K562 (cell line): Measurements from ENCODE around the gene NPR1. TPM values are rescaled to one million over a fixed set of nuclear protein-coding genes. Genes with fewer than 3 reads are reported as not detected.

ENCODE experiments used
- ATAC-seq: fragments of 200-7000 bp; cut with Tn5 transposase; 3 replicates; pipeline ENCODE4 v1.9.1; 2020; ENCODE audit warnings: moderate library complexity
- BruUV-seq: library from RNA; stranded (reverse); fragments of 400-500 nt; replicated peaks from 2 replicates; lab custom pipeline; 2021; lab: Mats Ljungman, UMichigan
- CTCF ChIA-PET: fragments of 300-600 bp; formaldehyde crosslinking; extraction: SDS; loops from one replicate; lab custom pipeline; 2021; ENCODE audit warnings: low intra/inter-chr PET ratio; lab: Yijun Ruan, JAX
- POLR2A ChIA-PET: fragments of 300-600, 350-650 bp; sonication (Branson Sonifier 250); formaldehyde crosslinking; extraction: SDS; loops from one replicate; lab custom pipeline; 2021; ENCODE audit warnings: antibody characterized with exemption, inconsistent platforms; lab: Yijun Ruan, JAX
- DNase-seq, 4 experiments: peaks; one replicate each; pipeline versions ENCODE4 v3.0.0 to v3.0.0-alpha.2; 2011 to 2018; ENCODE audit warnings: low spot score in 3 of 4, mixed read lengths in 3 of 4; ENCODE audit errors: extremely low read depth in 1 of 4
- FAIRE-seq: peaks from 2 replicates; lab custom pipeline; 2011; peaks lifted over from hg19 to GRCh38; lab: Jason Lieb, UNC
- H2AFZ ChIP-seq: 2 replicates; pipeline ENCODE4 v1.6.0; 2011; ENCODE audit warnings: low read depth, low read length, control low read depth, inconsistent platforms
- H3K27ac ChIP-seq: fragments of 200-600 bp; 3 replicates; pipeline ENCODE4 v1.8.0; 2011; ENCODE audit warnings: low read depth, mild to moderate bottlenecking, control low read depth, inconsistent platforms, low read length, moderate library complexity, mixed read lengths; ENCODE audit errors: extremely low read depth
- H3K27me3 ChIP-seq, 2 experiments: fragments of 300-600 bp in 1 of 2; 2 replicates in 1 of 2; 3 replicates in 1 of 2; pipeline versions ENCODE4 v1.6.0 to v1.8.0; 2011; ENCODE audit warnings: inconsistent platforms in 2 of 2, low read length in 2 of 2, mild to moderate bottlenecking in 1 of 2, mixed read lengths in 1 of 2, moderate library complexity in 1 of 2; ENCODE audit not compliant: control insufficient read depth in 2 of 2, insufficient read depth in 2 of 2
- H3K36me3 ChIP-seq: fragments of 300-600 bp; 3 replicates; pipeline ENCODE4 v1.8.0; 2011; ENCODE audit warnings: mild to moderate bottlenecking, low read length, inconsistent platforms; ENCODE audit not compliant: control insufficient read depth, insufficient read depth
- H3K4me1 ChIP-seq, 2 experiments: fragments of 200-600 bp in 1 of 2; replicated peaks in 1 of 2; 2 replicates in 1 of 2; 3 replicates in 1 of 2; pipeline versions ENCODE4 v1.5.1 to v1.8.0; 2011; ENCODE audit warnings: inconsistent platforms in 2 of 2, low read length in 2 of 2, mild to moderate bottlenecking in 1 of 2, mixed read lengths in 1 of 2, moderate library complexity in 1 of 2; ENCODE audit not compliant: control insufficient read depth in 2 of 2, insufficient read depth in 2 of 2
- H3K4me2 ChIP-seq: 2 replicates; pipeline ENCODE4 v1.6.1; 2011; ENCODE audit warnings: low read length, control low read depth, inconsistent platforms, mixed read lengths; ENCODE audit not compliant: insufficient read depth
- H3K4me3 ChIP-seq: fragments of 200-600 bp; sonication (generic), shearing (Covaris generic); 2 replicates; pipeline ENCODE4 v1.5.1; 2016; ENCODE audit warnings: control low read depth, inconsistent platforms
- H3K79me2 ChIP-seq: fragments of 200-600 bp; 3 replicates; pipeline ENCODE4 v1.8.0; 2011; ENCODE audit warnings: low read length, inconsistent platforms; ENCODE audit not compliant: control insufficient read depth, insufficient read depth
- H3K9ac ChIP-seq, 2 experiments: 2 replicates each; pipeline versions ENCODE4 v1.6.0 to v1.6.1; 2011; ENCODE audit warnings: low read depth in 2 of 2, low read length in 2 of 2, control low read depth in 1 of 2, inconsistent platforms in 1 of 2, mild to moderate bottlenecking in 1 of 2, mixed read lengths in 1 of 2; ENCODE audit not compliant: insufficient read depth in 1 of 2
- H3K9me1 ChIP-seq: one replicate; pipeline ENCODE4 v1.6.0; 2011; ENCODE audit warnings: inconsistent platforms, mild to moderate bottlenecking, low read length, moderate library complexity; ENCODE audit not compliant: control insufficient read depth, insufficient read depth
- H3K9me3 ChIP-seq: replicated peaks from 2 replicates; pipeline ENCODE4 v1.5.1; 2011; ENCODE audit warnings: low read depth, low read length, inconsistent platforms; ENCODE audit not compliant: control insufficient read depth, insufficient read depth
- H4K20me1 ChIP-seq: replicated peaks from 2 replicates; pipeline ENCODE4 v1.6.1; 2011; ENCODE audit warnings: low read length, inconsistent platforms, mixed read lengths; ENCODE audit not compliant: control insufficient read depth, insufficient read depth
- ELF1 ChIP-seq: fragments of 200-800 bp; sonication (Bioruptor generic); IDR thresholded peaks from 2 replicates; pipeline ENCODE4 v1.6.1; 2016; ENCODE audit warnings: missing genetic modification characterization, missing compliant biosample characterization
- ETV6 ChIP-seq, 3 experiments: fragments of 150-350 bp in 1 of 3; sonication (generic) in 1 of 3; formaldehyde crosslinking in 1 of 3; IDR thresholded peaks; 2 replicates each; pipeline versions ENCODE4 v1.6.1 to v1.8.0; 2014 to 2022; ENCODE audit warnings: borderline replicate concordance in 2 of 3, low read depth in 2 of 3, antibody characterized with exemption in 1 of 3, low read length in 1 of 3, mild to moderate bottlenecking in 1 of 3, missing genetic modification reagents in 1 of 3
- FOSL1 ChIP-seq: fragments of 200-800 bp; sonication (Bioruptor generic); conservative IDR thresholded peaks from 2 replicates; pipeline ENCODE4 v1.6.1; 2016; ENCODE audit warnings: missing genetic modification characterization, missing compliant biosample characterization
- GATAD2B ChIP-seq: fragments of 450-650 bp; IDR thresholded peaks from 2 replicates; pipeline ENCODE4 v1.6.1; 2017; ENCODE audit warnings: mild to moderate bottlenecking, borderline replicate concordance
- KDM5B ChIP-seq: fragments of 200-600 bp; sonication (generic); IDR thresholded peaks from 2 replicates; pipeline ENCODE4 v1.6.1; 2012; ENCODE audit warnings: low read depth, mild to moderate bottlenecking, moderate library complexity, low read length, control low read depth, inconsistent platforms; ENCODE audit not compliant: insufficient replicate concordance
- RBBP5 ChIP-seq: fragments of 200-600 bp; sonication (generic); IDR thresholded peaks from 2 replicates; pipeline ENCODE4 v1.6.1; 2012; ENCODE audit warnings: borderline replicate concordance, mild to moderate bottlenecking, low read length, control low read depth, inconsistent platforms; ENCODE audit not compliant: insufficient read depth, poor library complexity, severe bottlenecking
- SPI1 ChIP-seq: IDR thresholded peaks from 2 replicates; pipeline ENCODE4 v1.6.1; 2011; ENCODE audit warnings: low read depth, low read length, control low read depth, borderline replicate concordance
- ZBTB40 ChIP-seq, 2 experiments: fragments of 450-650 bp in 1 of 2; sonication (generic) in 1 of 2; formaldehyde crosslinking in 1 of 2; IDR thresholded peaks; 2 replicates each; pipeline versions ENCODE4 v1.7.1 to v1.9.0; 2016 to 2022; ENCODE audit warnings: inconsistent platforms in 1 of 2, mild to moderate bottlenecking in 1 of 2, missing genetic modification reagents in 1 of 2
- ZC3H11A ChIP-seq: IDR thresholded peaks from 2 replicates; pipeline ENCODE4 v1.6.1; 2012; ENCODE audit warnings: low read depth, low read length, improper control_type of control experiment
- WGBS: fragments of 100-300 bp; shearing (Covaris generic); methylation state at CpG from one replicate; pipeline ENCODE4 v1.1.6; 2016; ENCODE audit warnings: low coverage, mixed read lengths; ENCODE audit not compliant: insufficient coverage; ENCODE audit errors: missing lambda C conversion rate; 5-methylcytosine and 5-hydroxymethylcytosine counted together
- in situ Hi-C: fragments of 300-500 bp; cut with MboI; formaldehyde crosslinking; loops from 4 replicates; pipeline ENCODE4 v1.15.0; 2018; ENCODE audit warnings: inconsistent platforms, mixed read lengths
- intact Hi-C: fragments of 100-400 bp; cut with micrococcal nuclease; formaldehyde crosslinking; loops from 2 replicates; pipeline ENCODE4 v1.14.2; 2022
- polyA plus RNA-seq, 8 experiments: library from polyadenylated mRNA; depleted of rRNA in 4 of 8; stranded (reverse) in 5 of 8; unstranded in 3 of 8; fragments of >200 nt; fragmentation: Nextera tagmentation in 2 of 8; fragmentation: Illumina TruSeq in 1 of 8; extraction: Ambion mirVana in 2 of 8; extraction: Trizol in 1 of 8; gene quantifications; 2 replicates each; pipeline versions ENCODE4 v1.2.1 to v1.2.3, GENCODE V29; 2011 to 2014; ENCODE audit warnings: inconsistent platforms in 1 of 8, missing spikeins in 1 of 8
- total RNA-seq, 7 experiments: library from RNA; depleted of rRNA in 6 of 7; stranded (reverse); fragments of >200 nt in 6 of 7; fragmentation: Illumina TruSeq in 2 of 7; extraction: Trizol in 2 of 7; gene quantifications; 2 replicates each; pipeline versions ENCODE4 v1.2.1 to v1.2.3, GENCODE V29; 2011 to 2021; ENCODE audit warnings: low replicate concordance in 1 of 7

NPR1 gene
- total and polyA plus RNA-seq, 9 of the 15 experiments (the other 6 are each of a cell fraction or from before 2014, with no cell fraction given), result 0.05 to 0.16 (median 0.06) TPM; not detected in 6

DNA sequence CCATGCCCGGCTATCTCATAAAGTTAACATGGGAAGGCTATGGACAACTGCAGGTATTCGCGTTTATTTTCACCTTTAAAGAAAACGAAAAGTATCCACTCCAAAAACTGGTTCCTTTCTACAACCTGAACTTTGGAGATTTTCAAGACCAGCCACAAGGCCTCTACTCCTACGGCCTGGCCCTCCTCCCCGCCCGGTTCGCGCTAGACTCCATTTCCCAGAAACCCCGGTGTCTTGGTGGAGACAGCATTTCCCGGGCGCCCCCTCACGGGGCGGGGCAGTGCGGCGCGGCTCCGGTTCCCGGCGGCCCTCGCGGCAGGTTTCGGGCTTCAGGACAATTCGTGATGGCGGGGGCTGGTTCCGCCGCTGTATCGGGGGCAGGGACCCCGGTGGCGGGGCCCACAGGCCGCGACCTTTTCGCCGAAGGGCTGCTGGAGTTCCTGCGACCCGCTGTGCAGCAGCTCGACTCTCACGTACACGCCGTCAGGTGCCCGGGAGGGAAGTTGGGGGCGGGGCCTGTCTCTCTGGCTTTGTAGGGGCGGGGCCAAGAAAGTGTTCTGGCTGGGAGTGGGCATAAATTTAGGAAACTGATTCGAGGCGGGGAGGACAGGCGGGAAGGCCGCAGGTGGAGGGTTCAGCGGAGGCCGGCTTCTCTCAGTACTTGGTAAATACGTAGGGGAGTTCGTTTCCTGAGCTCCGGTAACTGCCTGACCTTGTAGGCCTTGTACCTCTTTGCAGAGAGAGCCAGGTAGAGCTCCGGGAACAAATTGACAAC is 19.9 kb upstream of the NPR1 start, which contains the start of gene SNAPIN:
SNAPIN (plus strand) TSS at position 304 of the 775 bp plus-strand sequence; CDS start at position 345, 41 bp downstream.
- in situ Hi-C loops, result no loop called here
- Histone ChIP-seq H3K4me3 (peak within 1 kb of the TSS; percentile 98), H4K20me1 (no peaks in the 10 kb centered on the region), H3K27me3 (no peaks in the 10 kb centered on the region), H3K4me2 (peak within 1 kb of the TSS; percentile 93), H3K4me1 (peaks cover 3 to 16% of the 10 kb centered on the region in 2 experiments; a peak in 4 of 5 replicates), H2AFZ (peak within 1 kb of the TSS; percentile 100), H3K9me3 (no peaks in the 10 kb centered on the region), H3K79me2 (peaks cover 13% of the 10 kb centered on the region), H3K9me1 (no peaks in the 10 kb centered on the region), H3K36me3 (peaks cover 32% of the 10 kb centered on the region), H3K9ac (peak within 1 kb of the TSS; percentile 81 to 92), H3K27ac (peak within 1 kb of the TSS; percentile 86)
- peak; percentile 97 for ATAC-seq
- DNase-seq, result peak; percentile 87 to 95 (median 90)
- WGBS, result 2% methylated on average over 47 of the region's 53 CpGs
- BruUV-seq, result no TSS peak
- CTCF ChIA-PET, result no interaction called here
- FAIRE-seq, result peak; percentile 81
- intact Hi-C loops, result no loop called here
- POLR2A ChIA-PET, result interaction anchor here (0.7 to 6.1 kb wide), 11 partner anchors 9 to 327 kb away, joined by 3 to 51 read pairs (median 5); partner anchors contain the start of genes CHTOP, ILF2 and S100A13
- TF ChIP-seq RBBP5 (peak; percentile 99), FOSL1 (tag) (0 out of 2 replicates have a peak, but pooled peaks have one; percentile 43), ETV6 (IDR thresholded peaks at IDR 0.05; ENCODE audit: borderline replicate concordance in 1 of 2, low read depth in 2 of 2, low read length in 1 of 2) (0 out of 4 replicates have a peak, but pooled peaks of 1 of the 2 experiments have one; percentile 16), ETV6 (CRISPR knock-in tag; IDR thresholded peaks at IDR 0.05; ENCODE audit: borderline replicate concordance) (no peak), GATAD2B (0 out of 2 replicates have a peak, but pooled peaks have one; percentile 23), ZC3H11A (no peak), ELF1 (tag) (peak; percentile 86), KDM5B (peak; percentile 78), SPI1 (0 out of 2 replicates have a peak, but pooled peaks have one; percentile 8), ZBTB40 (IDR thresholded peaks at IDR 0.05) (peak; percentile 73), ZBTB40 (CRISPR knock-in tag; IDR thresholded peaks at IDR 0.05) (no peak)
